Mucosa of descending colon (tissue), 3 donors: ENCODE results near the gene WDR49. TPM values are rescaled to one million over a fixed set of nuclear protein-coding genes. Genes with fewer than 3 reads are reported as not detected.

ENCODE experiments used
- ATAC-seq: fragments of 200-7000 bp; cut with Tn5 transposase; one replicate; pipeline ENCODE4 v1.9.1; 2020; ENCODE audit warnings: mild to moderate bottlenecking, moderate library complexity
- DNase-seq, 3 donors: peaks; one replicate each; pipeline ENCODE4 v3.0.0-alpha.2; 2020
- H3K36me3 ChIP-seq: fragments of 200-600 bp; one replicate; pipeline ENCODE4 v1.8.0; 2021; ENCODE audit warnings: low read depth, mild to moderate bottlenecking
- H3K4me1 ChIP-seq: fragments of 200-600 bp; one replicate; pipeline ENCODE4 v1.8.0; 2021; ENCODE audit warnings: low read depth, mild to moderate bottlenecking
- H3K4me3 ChIP-seq: fragments of 200-600 bp; one replicate; pipeline ENCODE4 v1.8.0; 2021; ENCODE audit warnings: mild to moderate bottlenecking
- H3K9me3 ChIP-seq: fragments of 200-600 bp; one replicate; pipeline ENCODE4 v1.8.0; 2021; ENCODE audit warnings: mild to moderate bottlenecking
- CTCF ChIP-seq: fragments of 200-600 bp; IDR thresholded peaks from one replicate; pipeline ENCODE4 v1.8.0; 2022; ENCODE audit warnings: antibody characterized with exemption, mild to moderate bottlenecking
- intact Hi-C, 2 donors: fragments of 100-400 bp; cut with DNase I in 1 of 2; cut with micrococcal nuclease in 1 of 2; formaldehyde crosslinking; loops; one replicate each; pipeline versions ENCODE4 v1.11.0 to v1.11.1; 2022; cut with DNase I, micrococcal nuclease
- total RNA-seq, 3 donors: library from RNA; stranded (reverse); fragmentation: NEBNext Ultra II Directional in 2 of 3; extraction: Animal tissue kit (Norgen Biotek cat#: 25700) in 2 of 3; gene quantifications; one replicate each; pipeline versions ENCODE4 v1.2.1 to v1.2.4, GENCODE V29; 2021 to 2023
- donor health status: DM: no; HTN: no; CAD: no; lungs with moderate emphysema.
- donor health status: DM: no; HTN: no; CAD: no.
- donor health status: DM: no; HTN: yes; CAD: no.

WDR49 gene
- total RNA-seq, 3 donors from 2014 or later: 0.46 to 0.95 (median 0.81) TPM

- no peak overlapping the region for H3K4me3 ChIP-seq
- H3K9me3 ChIP-seq: no peaks in the 10 kb centered on the region
- TF ChIP-seq CTCF: no peak
- H3K4me1 ChIP-seq: no peaks in the 10 kb centered on the region
- intact Hi-C loops: no loop called here
- no peaks in the 10 kb centered on the region for H3K36me3 ChIP-seq
- ATAC-seq (no peak), DNase-seq (no peak)
Measured at GRCh38 chr3:167554898-167555297, 98.8 kb downstream of the WDR49 start.

GRCh38 chr3:167538081-167538480 lies 115.7 kb downstream of the WDR49 start:
- no peak overlapping the region for H3K4me3 ChIP-seq
- no peaks in the 10 kb centered on the region for H3K9me3 ChIP-seq
- TF ChIP-seq CTCF: no peak
- H3K36me3 ChIP-seq: no peaks in the 10 kb centered on the region
- intact Hi-C loops: no loop called here
- ATAC-seq (no peak), DNase-seq (no peak)
- no peaks in the 10 kb centered on the region for H3K4me1 ChIP-seq

GRCh38 chr3:167521006-167521355 lies 132.8 kb downstream of the WDR49 start:
- no peak for ATAC-seq
- DNase-seq: no peak

GRCh38 chr3:167520266-167521005 lies 133.3 kb downstream of the WDR49 start:
- no peak for TF ChIP-seq CTCF
- no peaks in the 10 kb centered on the region for H3K9me3 ChIP-seq
- H3K4me1 ChIP-seq: no peaks in the 10 kb centered on the region
- DNase-seq (no peak), ATAC-seq (no peak)
- no peaks in the 10 kb centered on the region for H3K36me3 ChIP-seq
- H3K4me3 ChIP-seq: no peak overlapping the region
- intact Hi-C loops: no loop called here

More at GRCh38 chr3:167521006-167521355, 132.8 kb downstream of the WDR49 start:
- TF ChIP-seq CTCF: no peak
- H3K36me3 ChIP-seq: no peaks in the 10 kb centered on the region
- intact Hi-C loops: no loop called here
- H3K4me1 ChIP-seq: no peaks in the 10 kb centered on the region
- no peaks in the 10 kb centered on the region for H3K9me3 ChIP-seq
- H3K4me3 ChIP-seq: no peak overlapping the region

- no peaks in the 10 kb centered on the region for H3K4me1 ChIP-seq
- intact Hi-C loops: no loop called here
- H3K36me3 ChIP-seq: no peaks in the 10 kb centered on the region
- H3K9me3 ChIP-seq: no peaks in the 10 kb centered on the region
- no peak for TF ChIP-seq CTCF
- no peak overlapping the region for H3K4me3 ChIP-seq
- DNase-seq (no peak), ATAC-seq (no peak)
Measured at GRCh38 chr3:167507954-167508353, 145.8 kb downstream of the WDR49 start.

- Histone ChIP-seq H3K4me3 (no peak overlapping the region), H3K4me1 (no peaks in the 10 kb centered on the region), H3K36me3 (no peaks in the 10 kb centered on the region), H3K9me3 (no peaks in the 10 kb centered on the region)
- no peak for TF ChIP-seq CTCF
- DNase-seq (no peak), ATAC-seq (no peak)
- intact Hi-C loops: no loop called here
Measured at GRCh38 chr3:167502401-167502800, 151.3 kb downstream of the WDR49 start.
